A204.1 (cell line): Measurements from ENCODE around the gene GREM1.

Experiments
- FAIRE-seq: peaks from 2 replicates; lab custom pipeline; 2012; peaks lifted over from hg19 to GRCh38; lab: Jason Lieb, UNC

The GREM1 gene

DNA sequence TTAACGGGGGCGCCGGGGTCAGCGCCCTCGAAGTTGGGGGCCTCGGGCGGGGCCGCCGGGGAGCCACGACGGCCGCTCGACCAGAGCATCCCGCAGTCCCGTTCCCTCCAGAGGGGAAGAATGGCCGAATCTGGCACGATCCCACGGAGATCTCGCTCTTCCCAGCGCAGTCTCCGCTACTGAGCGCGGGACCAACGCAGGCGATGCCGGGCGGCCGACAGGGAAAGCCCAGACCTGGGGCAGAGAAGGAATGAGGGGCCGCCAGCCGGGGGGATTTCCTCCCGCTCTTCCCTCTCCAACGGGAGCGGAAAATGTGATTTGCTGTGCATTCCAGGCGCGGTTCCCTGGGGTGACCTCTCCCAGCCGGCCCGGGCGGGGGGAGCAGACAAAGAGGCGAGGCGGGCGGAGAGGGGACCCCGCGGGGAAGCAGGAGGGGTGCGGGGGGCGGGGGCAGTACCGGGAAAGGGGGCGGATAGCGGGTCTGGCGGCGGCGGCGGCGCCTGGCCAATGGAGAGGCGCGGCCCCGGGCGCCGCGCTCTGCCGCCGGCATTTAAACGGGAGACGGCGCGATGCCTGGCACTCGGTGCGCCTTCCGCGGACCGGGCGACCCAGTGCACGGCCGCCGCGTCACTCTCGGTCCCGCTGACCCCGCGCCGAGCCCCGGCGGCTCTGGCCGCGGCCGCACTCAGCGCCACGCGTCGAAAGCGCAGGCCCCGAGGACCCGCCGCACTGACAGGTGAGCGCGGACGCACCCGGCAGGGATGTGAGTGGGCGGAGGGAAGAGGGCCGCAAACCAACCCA is at the start of gene GREM1:
TSS of gene GREM1 (plus strand) at position 579 of the 801 bp plus-strand sequence. CDS start 12,687 bp downstream, outside the sequence.
- no peak for FAIRE-seq

DNA sequence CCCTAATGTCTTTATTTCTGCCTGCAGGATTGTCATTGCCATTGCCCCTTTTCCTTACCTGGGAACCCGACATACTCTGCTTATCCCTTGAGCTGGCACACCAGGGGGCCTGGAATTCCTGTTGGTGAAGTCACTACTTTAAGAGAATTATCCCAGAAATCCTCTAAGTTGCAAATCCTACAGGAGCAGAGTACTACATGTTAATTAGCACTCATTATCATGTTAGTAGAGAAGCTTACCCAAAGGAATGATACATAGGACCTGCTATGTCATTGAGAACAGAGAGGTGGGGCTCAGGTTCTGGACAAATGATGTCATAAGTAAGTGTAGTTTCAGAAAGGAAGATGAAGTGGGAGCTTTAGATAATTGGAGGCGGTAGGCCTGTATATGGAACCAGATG is 48.9 kb upstream of the GREM1 start:
- FAIRE-seq, result no peak

DNA sequence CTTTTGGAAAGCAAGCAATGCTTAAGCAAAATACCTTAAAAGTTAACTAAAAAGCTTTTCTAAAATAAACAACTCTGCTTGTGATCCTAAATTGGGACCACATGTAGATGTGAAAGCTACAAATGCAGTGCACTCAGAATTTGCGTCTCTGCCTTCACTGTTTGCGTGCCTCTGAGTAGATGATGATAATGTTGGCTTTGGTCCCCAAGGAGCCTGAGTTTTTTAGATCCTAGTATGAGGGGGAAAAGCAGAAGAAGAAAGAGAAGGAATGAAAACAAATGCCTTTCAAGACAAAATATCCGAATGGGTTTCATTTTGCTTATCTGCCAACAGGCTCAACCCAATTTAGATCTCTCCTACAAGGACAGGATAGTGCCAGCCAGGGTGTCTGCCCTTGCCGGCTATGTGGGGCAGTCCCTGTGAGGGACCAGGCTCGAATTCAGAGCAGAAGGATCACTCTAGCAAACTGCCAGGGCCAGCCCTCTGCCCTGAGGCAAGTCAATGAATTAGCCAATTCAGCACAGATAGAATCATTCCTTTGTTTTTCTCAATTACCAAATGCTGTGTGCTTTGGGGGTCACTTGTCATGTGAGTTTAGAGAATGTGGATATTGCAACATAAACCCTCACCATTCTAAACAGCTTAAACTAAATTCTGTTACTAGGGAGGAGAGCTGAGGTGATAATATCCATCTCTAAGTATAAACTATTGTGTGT is 47.8 kb upstream of the GREM1 start:
- FAIRE-seq, result no peak

- FAIRE-seq, result no peak
These were observed 47.2 kb upstream of the GREM1 start for GRCh38 chr15:32670623-32671022.

DNA sequence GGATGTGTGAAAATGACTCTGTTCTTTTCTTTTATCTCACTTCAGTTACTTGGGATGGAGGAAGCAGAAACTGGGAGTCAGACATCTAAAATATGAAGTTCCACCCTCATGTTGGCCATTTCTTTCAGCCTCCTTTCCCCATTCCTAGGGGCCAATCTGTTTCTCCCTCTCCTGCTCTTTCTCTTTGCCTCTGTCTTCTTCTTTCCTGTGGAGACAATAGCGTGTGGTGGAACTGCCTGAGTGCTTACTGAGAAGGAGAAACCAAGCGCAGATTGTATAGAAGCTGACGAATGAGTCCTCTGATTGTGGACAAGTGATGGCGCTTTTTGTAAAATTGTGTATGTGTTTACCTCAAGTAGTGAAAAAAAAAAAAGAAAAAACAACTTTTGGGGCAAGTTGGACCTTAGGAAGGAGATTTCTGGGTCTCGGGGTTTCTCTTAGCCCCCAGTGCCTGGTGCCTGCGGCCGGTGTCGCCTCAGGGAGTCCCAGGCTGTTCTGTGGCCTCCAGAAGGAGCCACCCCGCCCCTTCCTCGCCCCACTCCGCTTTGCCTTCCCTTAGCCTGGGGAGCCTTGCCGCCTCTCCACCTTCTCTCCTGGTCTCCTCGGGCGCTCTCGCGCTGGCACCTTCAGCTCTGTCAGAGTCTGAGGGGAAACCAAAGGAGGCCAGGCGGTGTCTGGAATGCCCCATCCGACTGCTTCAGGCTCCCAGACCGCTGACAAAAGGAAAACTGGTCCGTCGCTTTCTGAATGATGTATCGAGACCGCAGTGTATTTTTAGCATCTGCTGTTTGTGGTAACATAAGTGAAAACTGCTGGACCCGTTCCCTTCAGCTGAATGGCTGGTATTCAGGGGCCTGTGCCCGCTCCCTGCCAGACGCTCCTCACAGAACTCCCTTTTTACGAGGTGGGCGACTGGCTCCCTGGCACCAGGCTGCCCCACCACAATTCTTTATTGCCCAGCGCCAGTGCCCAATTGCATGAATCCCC is 46.2 kb upstream of the GREM1 start:
- no peak for FAIRE-seq

DNA sequence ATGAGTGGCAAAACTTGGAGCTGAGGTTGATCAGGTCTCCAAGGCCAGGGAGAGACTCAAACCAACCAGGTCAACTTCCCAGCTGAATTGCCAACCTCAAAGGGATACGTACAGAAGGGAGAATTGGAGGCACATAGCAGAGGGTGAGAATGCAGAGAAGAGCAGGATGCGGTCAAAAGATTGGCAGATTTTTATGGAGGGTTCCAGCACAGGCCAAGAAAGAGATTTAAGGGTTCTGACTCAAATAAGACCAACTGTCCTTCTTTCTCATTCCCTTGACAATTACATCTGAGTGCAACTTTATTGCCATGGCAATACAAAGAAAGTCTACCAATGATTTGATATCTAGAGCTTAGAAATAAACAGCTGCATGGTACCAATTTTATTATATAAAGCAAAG is 43.1 kb upstream of the GREM1 start:
- FAIRE-seq, result no peak

- FAIRE-seq, result no peak
These were observed 42.3 kb upstream of the GREM1 start for GRCh38 chr15:32675466-32675865.

- FAIRE-seq, result no peak
These were observed 41.6 kb upstream of the GREM1 start for GRCh38 chr15:32676169-32676568.

GRCh38 chr15:32677238-32677750 is 40.5 kb upstream of the GREM1 start:
- no peak for FAIRE-seq

GRCh38 chr15:32679298-32679690 is 38.5 kb upstream of the GREM1 start:
- no peak for FAIRE-seq

DNA sequence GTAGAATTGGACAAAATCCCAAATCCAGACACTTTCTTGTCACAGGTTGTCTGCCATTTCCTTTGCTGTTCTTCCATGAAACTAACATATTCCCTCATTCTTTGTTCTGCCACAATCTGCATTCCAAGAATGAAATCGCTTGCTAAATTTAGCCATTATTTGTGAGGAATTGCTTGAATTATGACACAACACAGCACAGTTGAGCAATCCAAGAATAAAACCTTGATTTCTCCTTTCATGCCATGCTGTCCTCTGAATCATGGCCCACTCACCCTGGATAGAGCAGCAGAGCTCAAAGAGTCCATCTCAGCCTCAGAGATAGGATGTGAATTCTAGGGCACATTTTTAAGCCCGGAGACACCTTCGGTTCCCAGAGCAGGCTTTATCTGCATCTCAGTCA is 35.2 kb upstream of the GREM1 start:
- no peak for FAIRE-seq

GRCh38 chr15:32682977-32683630 is 34.7 kb upstream of the GREM1 start:
- FAIRE-seq, result no peak

GRCh38 chr15:32683906-32684584 is 33.8 kb upstream of the GREM1 start:
- no peak for FAIRE-seq

GRCh38 chr15:32685576-32685975 is 32.2 kb upstream of the GREM1 start:
- FAIRE-seq, result no peak

GRCh38 chr15:32687556-32687955 is 30.2 kb upstream of the GREM1 start:
- no peak for FAIRE-seq

- no peak for FAIRE-seq
These were observed 29.6 kb upstream of the GREM1 start for GRCh38 chr15:32688151-32688639.

GRCh38 chr15:32690941-32691688 is 26.7 kb upstream of the GREM1 start:
- FAIRE-seq, result no peak

GRCh38 chr15:32691689-32692038 is 26.1 kb upstream of the GREM1 start:
- FAIRE-seq, result no peak

DNA sequence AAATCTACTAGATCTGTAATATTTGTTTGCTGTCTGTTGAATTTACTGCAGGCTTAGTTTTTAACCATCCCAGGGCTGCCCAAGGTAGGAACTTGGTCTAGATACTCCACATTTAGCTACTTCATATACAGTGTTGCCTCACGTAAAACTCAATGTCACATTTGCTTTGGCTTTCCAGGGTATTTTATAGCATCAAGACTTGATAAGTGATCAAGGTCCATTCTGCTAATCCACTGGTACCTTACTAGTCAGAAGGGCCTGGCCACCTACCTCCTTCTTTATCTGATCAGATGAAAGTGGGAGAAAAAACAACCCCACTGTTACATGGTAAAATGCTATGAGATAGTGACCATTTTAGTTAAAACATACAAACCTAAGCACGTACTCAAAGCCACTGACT is 25.5 kb upstream of the GREM1 start:
- no peak for FAIRE-seq

DNA sequence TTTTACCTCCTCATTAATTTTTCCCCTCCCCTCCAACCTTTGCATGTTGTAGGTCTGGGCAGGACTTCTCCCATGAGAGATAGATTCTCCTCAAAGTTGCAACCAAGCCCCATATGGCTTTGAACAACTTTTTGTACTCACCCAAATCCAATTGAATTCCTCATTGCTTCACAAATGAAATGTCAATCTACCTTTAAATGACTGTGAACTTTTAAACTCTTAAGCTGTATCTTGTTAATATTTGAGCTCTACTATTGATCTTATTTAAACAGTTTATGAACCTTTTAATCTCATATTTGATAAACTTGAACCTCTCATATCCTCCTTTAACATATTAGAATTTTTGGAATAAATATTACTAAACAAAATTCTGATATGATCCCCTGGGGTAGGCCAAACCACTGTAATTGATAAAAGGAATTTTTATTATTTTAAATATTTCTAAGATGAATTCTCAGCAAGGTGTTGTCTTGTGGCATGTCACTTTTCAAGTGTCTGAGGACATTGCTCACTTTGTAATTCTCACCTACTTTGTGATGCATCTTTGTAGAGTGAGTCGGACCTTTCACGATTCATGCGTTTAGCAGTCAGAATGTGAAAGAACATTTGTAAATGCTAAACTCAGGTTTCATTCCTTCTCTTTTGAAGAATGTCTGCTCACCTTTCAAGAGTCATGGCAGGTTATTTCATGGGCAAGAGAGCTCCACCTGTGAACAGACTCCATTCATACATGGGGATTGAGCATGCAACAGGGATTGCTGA is 23.4 kb upstream of the GREM1 start:
- no peak for FAIRE-seq
